Peyer's patch (tissue), 4 donors: ENCODE measurements around the gene THSD7A. TPM values are rescaled to one million over a fixed set of nuclear protein-coding genes. Genes with fewer than 3 reads are reported as not detected.

Source experiments
- DNase-seq, 3 donors: peaks; one replicate each; pipeline ENCODE4 v3.0.0-alpha.2; 2017 to 2019
- H3K27ac ChIP-seq, 4 donors: fragments of 200-600 bp; sonication (generic); one replicate each; pipeline ENCODE4 v1.5.1; 2016 to 2019
- H3K27me3 ChIP-seq, 2 donors: fragments of 200-600 bp; sonication (generic); one replicate each; pipeline ENCODE4 v1.5.1; 2019
- H3K36me3 ChIP-seq, 3 donors: fragments of 200-600 bp; sonication (generic); one replicate each; pipeline ENCODE4 v1.5.1; 2016 to 2019
- H3K4me1 ChIP-seq, 4 donors: fragments of 200-600 bp; sonication (generic); one replicate each; pipeline ENCODE4 v1.5.1; 2016 to 2019
- H3K4me3 ChIP-seq, 4 donors: fragments of 200-600 bp; sonication (generic); 1 replicate in 3 of 4; 2 replicates in 1 of 4; pipeline ENCODE4 v1.5.1; 2016 to 2019; ENCODE audit warnings: mild to moderate bottlenecking in 1 of 4
- H3K9me3 ChIP-seq, 4 donors: fragments of 200-600 bp; sonication (generic); one replicate each; pipeline ENCODE4 v1.5.1; 2016 to 2019; ENCODE audit warnings: mild to moderate bottlenecking in 1 of 4
- POLR2A ChIP-seq, 2 donors: fragments of 450-650 bp; IDR thresholded peaks; one replicate each; pipeline ENCODE4 v1.5.1; 2017; ENCODE audit warnings: antibody characterized with exemption in 2 of 2, mild to moderate bottlenecking in 2 of 2, moderate library complexity in 2 of 2
- total RNA-seq, 4 donors: library from RNA; depleted of rRNA; stranded (reverse); fragments of >200 nt; gene quantifications; one replicate each; pipeline ENCODE4 v1.1.0, GENCODE V29; 2016
- TF ChIP-seq, protein P1 (sequence below), 6 experiments: fragments of 450-650 bp in 4 of 6; fragments of 200-600 bp in 2 of 6; sonication (generic) in 1 of 6; IDR thresholded peaks; one replicate each; pipeline ENCODE4 v1.5.1; 2017 to 2019; ENCODE audit warnings: antibody characterized with exemption in 6 of 6, mild to moderate bottlenecking in 3 of 6, moderate library complexity in 1 of 6

THSD7A gene
- total RNA-seq, 4 donors from 2014 or later = 0.53 to 4.1 (median 2.1) TPM

DNA sequence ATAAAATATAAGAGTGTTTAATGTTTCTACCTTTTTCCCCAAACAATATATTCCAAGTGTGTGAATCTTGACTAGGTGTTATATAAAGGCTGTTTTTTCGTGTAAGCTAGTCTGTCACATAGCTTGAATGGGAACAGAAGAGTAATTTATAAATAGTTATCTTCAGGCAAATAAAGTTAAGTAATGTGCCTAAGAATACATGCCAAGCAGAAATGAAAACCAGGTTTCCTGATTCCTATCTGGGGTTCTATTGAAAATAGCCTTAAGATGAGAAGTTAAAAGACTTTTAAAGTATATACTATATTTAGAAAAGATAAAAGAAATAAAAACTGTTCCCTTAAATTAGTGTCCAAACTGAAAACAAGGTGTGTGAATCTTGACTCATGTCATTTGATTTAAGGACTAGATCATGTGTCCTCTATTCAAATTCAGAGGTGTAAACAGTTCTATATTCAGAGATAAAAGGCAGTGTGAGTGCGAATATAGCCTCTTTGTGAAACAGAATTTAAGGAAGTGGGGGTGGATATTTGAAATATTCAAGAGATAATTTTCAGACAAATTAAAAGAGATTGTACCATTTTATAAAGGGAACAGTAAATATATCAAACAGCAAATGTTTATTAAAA lies 247.5 kb downstream of the THSD7A start:
- H3K4me3 ChIP-seq = no peak overlapping the region

GRCh38 chr7:11579141-11579540 lies 252.9 kb downstream of the THSD7A start:
- no peak for TF ChIP-seq POLR2A (IDR thresholded peaks at IDR 0.05)
- TF ChIP-seq, protein P1, sequence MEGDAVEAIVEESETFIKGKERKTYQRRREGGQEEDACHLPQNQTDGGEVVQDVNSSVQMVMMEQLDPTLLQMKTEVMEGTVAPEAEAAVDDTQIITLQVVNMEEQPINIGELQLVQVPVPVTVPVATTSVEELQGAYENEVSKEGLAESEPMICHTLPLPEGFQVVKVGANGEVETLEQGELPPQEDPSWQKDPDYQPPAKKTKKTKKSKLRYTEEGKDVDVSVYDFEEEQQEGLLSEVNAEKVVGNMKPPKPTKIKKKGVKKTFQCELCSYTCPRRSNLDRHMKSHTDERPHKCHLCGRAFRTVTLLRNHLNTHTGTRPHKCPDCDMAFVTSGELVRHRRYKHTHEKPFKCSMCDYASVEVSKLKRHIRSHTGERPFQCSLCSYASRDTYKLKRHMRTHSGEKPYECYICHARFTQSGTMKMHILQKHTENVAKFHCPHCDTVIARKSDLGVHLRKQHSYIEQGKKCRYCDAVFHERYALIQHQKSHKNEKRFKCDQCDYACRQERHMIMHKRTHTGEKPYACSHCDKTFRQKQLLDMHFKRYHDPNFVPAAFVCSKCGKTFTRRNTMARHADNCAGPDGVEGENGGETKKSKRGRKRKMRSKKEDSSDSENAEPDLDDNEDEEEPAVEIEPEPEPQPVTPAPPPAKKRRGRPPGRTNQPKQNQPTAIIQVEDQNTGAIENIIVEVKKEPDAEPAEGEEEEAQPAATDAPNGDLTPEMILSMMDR (IDR thresholded peaks at IDR 0.05) = no peak
- H3K9me3 ChIP-seq = no peaks in the 10 kb centered on the region
- H3K27ac ChIP-seq = no peak overlapping the region
- H3K36me3 ChIP-seq = no peaks in the 10 kb centered on the region
- DNase-seq = no peak
- no peaks in the 10 kb centered on the region for H3K4me1 ChIP-seq
- no peaks in the 10 kb centered on the region for H3K27me3 ChIP-seq
- H3K4me3 ChIP-seq = no peak overlapping the region

More for the DNA sequence above, 247.5 kb downstream of the THSD7A start:
- no peak for DNase-seq
- Histone ChIP-seq H3K27me3 (no peaks in the 10 kb centered on the region), H3K4me1 (no peaks in the 10 kb centered on the region), H3K36me3 (no peaks in the 10 kb centered on the region), H3K27ac (no peak overlapping the region), H3K9me3 (no peaks in the 10 kb centered on the region)
- TF ChIP-seq, protein P1 (IDR thresholded peaks at IDR 0.05) = no peak
- no peak for TF ChIP-seq POLR2A (IDR thresholded peaks at IDR 0.05)

- Histone ChIP-seq H3K4me3 (no peak overlapping the region), H3K27me3 (no peaks in the 10 kb centered on the region), H3K4me1 (no peaks in the 10 kb centered on the region), H3K27ac (no peak overlapping the region), H3K36me3 (no peaks in the 10 kb centered on the region), H3K9me3 (no peaks in the 10 kb centered on the region)
- no peak for DNase-seq
- no peak for TF ChIP-seq POLR2A (IDR thresholded peaks at IDR 0.05)
- TF ChIP-seq, protein P1 (IDR thresholded peaks at IDR 0.05) = no peak
These were observed 255.7 kb downstream of the THSD7A start for GRCh38 chr7:11576310-11576709.

- H3K4me3 ChIP-seq = no peak overlapping the region
- H3K4me1 ChIP-seq = no peaks in the 10 kb centered on the region
- no peaks in the 10 kb centered on the region for H3K36me3 ChIP-seq
- TF ChIP-seq, protein P1 (IDR thresholded peaks at IDR 0.05) = no peak
- no peak for TF ChIP-seq POLR2A (IDR thresholded peaks at IDR 0.05)
- no peak overlapping the region for H3K27ac ChIP-seq
- no peak for DNase-seq
- H3K27me3 ChIP-seq = no peaks in the 10 kb centered on the region
- no peaks in the 10 kb centered on the region for H3K9me3 ChIP-seq
These were observed 258.8 kb downstream of the THSD7A start for GRCh38 chr7:11573128-11573750.

DNA sequence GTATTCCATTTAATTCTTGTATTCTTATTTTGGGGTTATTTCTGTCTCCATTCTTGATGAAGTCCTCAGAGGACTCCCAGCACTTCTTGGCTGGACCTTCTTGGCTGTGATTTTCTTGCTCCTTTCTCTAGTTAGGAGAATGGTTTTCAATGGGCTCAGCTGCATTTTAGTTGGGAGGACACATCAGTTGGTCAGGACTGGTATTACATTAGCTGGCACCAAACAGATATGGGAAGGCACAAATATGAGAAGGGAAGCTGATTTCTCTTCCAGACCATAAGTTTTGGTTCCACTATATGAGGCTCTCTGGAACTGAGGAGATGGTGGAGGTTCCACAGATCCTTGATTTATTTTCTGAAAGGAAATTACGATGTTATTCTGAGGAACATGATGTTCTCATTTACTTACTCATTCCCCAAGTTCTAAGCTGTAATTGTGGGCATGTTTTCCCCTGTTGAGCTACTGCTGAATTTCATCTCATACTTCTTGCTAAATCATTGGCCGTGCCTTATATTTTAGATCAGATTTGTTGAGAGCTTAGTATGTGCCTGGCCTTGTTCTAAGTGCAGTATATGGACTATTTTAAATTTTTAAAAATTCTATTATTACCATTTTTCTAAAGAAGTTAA lies 261.0 kb downstream of the THSD7A start:
- H3K4me1 ChIP-seq = no peaks in the 10 kb centered on the region
- no peak overlapping the region for H3K27ac ChIP-seq
- no peaks in the 10 kb centered on the region for H3K27me3 ChIP-seq
- no peaks in the 10 kb centered on the region for H3K36me3 ChIP-seq
- no peak for TF ChIP-seq POLR2A (IDR thresholded peaks at IDR 0.05)
- TF ChIP-seq, protein P1 (IDR thresholded peaks at IDR 0.05) = no peak
- H3K9me3 ChIP-seq = no peaks in the 10 kb centered on the region
- H3K4me3 ChIP-seq = no peak overlapping the region
- DNase-seq = no peak
